ENCODE results near the gene FBXO27. TPM values are rescaled to one million over a fixed set of nuclear protein-coding genes. Genes with fewer than 3 reads are reported as not detected.

The FBXO27 gene
- total RNA-seq, 1 experiment from 2014 or later, result 48.5 TPM

GRCh38 chr19:39017026-39017425 is 15.3 kb downstream of the FBXO27 start:
- intact Hi-C loops (cut with micrococcal nuclease; ENCODE audit: unreplicated experiment), result no loop called here
- TF ChIP-seq CTCF (conservative IDR thresholded peaks at IDR 0.05) (no peak), EZH2 (IDR thresholded peaks at IDR 0.05; ENCODE audit: low read depth) (no peak)
- Histone ChIP-seq H3K9me2 (ENCODE audit: insufficient read depth) (no peaks in the 10 kb centered on the region), H3F3A (ENCODE audit: insufficient read depth, low read depth) (no peaks in the 10 kb centered on the region), H4K20me1 (ENCODE audit: insufficient read depth) (no peaks in the 10 kb centered on the region), H2AFZ (no peak overlapping the region), H3K36me3 (ENCODE audit: low read depth) (no peaks in the 10 kb centered on the region), H3K27me3 (ENCODE audit: insufficient read depth, low read depth) (no peaks in the 10 kb centered on the region), H3K4me2 (no peak overlapping the region), H3K4me1 (replicated peaks; ENCODE audit: insufficient read depth) (no peaks in the 10 kb centered on the region), H3K27ac (no peak overlapping the region), H3K4me3 (no peak overlapping the region), H3K79me2 (ENCODE audit: low read depth) (no peaks in the 10 kb centered on the region), H3K9me3 (ENCODE audit: insufficient read depth, low read depth) (no peaks in the 10 kb centered on the region)
- CTCF ChIA-PET, result no interaction called here
- POLR2A ChIA-PET (ENCODE audit: unreplicated experiment), result no interaction called here
- DNase-seq, result no peak
- BruUV-seq (replicated peaks), result no TSS peak

- H3K4me2 ChIP-seq, result no peak overlapping the region
- H3K9me2 ChIP-seq (ENCODE audit: insufficient read depth), result no peaks in the 10 kb centered on the region
- H3K9me3 ChIP-seq (ENCODE audit: insufficient read depth, low read depth), result no peaks in the 10 kb centered on the region
- no peaks in the 10 kb centered on the region for H3K4me1 ChIP-seq (replicated peaks; ENCODE audit: insufficient read depth)
- POLR2A ChIA-PET (ENCODE audit: unreplicated experiment), result no interaction called here
- no peak overlapping the region for H3K4me3 ChIP-seq
- intact Hi-C loops (cut with micrococcal nuclease; ENCODE audit: unreplicated experiment), result no loop called here
- no peaks in the 10 kb centered on the region for H3K27me3 ChIP-seq (ENCODE audit: insufficient read depth, low read depth)
- no peak overlapping the region for H2AFZ ChIP-seq
- no peaks in the 10 kb centered on the region for H3K36me3 ChIP-seq (ENCODE audit: low read depth)
- H4K20me1 ChIP-seq (ENCODE audit: insufficient read depth), result no peaks in the 10 kb centered on the region
- no TSS peak for BruUV-seq (replicated peaks)
- no peak overlapping the region for H3K27ac ChIP-seq
- H3K79me2 ChIP-seq (ENCODE audit: low read depth), result no peaks in the 10 kb centered on the region
- no peaks in the 10 kb centered on the region for H3F3A ChIP-seq (ENCODE audit: insufficient read depth, low read depth)
- CTCF ChIA-PET, result interaction anchor here (0.7 kb wide), 1 partner anchor 48 kb away, joined by 3 read pairs; no protein-coding TSS in a partner anchor
- TF ChIP-seq EZH2 (IDR thresholded peaks at IDR 0.05; ENCODE audit: low read depth) (no peak), CTCF (conservative IDR thresholded peaks at IDR 0.05) (no peak)
- no peak for DNase-seq
Observed at GRCh38 chr19:39014037-39014436, 18.3 kb downstream of the FBXO27 start.

GRCh38 chr19:39009001-39009400 is 23.3 kb downstream of the FBXO27 start:
- CTCF ChIA-PET, result no interaction called here
- H3K27ac ChIP-seq, result no peak overlapping the region
- H3K4me1 ChIP-seq (replicated peaks; ENCODE audit: insufficient read depth), result no peaks in the 10 kb centered on the region
- no peak overlapping the region for H3K4me2 ChIP-seq
- BruUV-seq (replicated peaks), result no TSS peak
- H3K27me3 ChIP-seq (ENCODE audit: insufficient read depth, low read depth), result no peaks in the 10 kb centered on the region
- no peak overlapping the region for H3K4me3 ChIP-seq
- H3K9me3 ChIP-seq (ENCODE audit: insufficient read depth, low read depth), result no peaks in the 10 kb centered on the region
- no peak overlapping the region for H2AFZ ChIP-seq
- no peaks in the 10 kb centered on the region for H3K79me2 ChIP-seq (ENCODE audit: low read depth)
- H4K20me1 ChIP-seq (ENCODE audit: insufficient read depth), result no peaks in the 10 kb centered on the region
- no peak for TF ChIP-seq CTCF (conservative IDR thresholded peaks at IDR 0.05)
- TF ChIP-seq EZH2 (IDR thresholded peaks at IDR 0.05; ENCODE audit: low read depth), result no peak
- DNase-seq, result no peak
- intact Hi-C loops (cut with micrococcal nuclease; ENCODE audit: unreplicated experiment), result no loop called here
- no peaks in the 10 kb centered on the region for H3K36me3 ChIP-seq (ENCODE audit: low read depth)
- POLR2A ChIA-PET (ENCODE audit: unreplicated experiment), result no interaction called here
- H3F3A ChIP-seq (ENCODE audit: insufficient read depth, low read depth), result no peaks in the 10 kb centered on the region
- H3K9me2 ChIP-seq (ENCODE audit: insufficient read depth), result no peaks in the 10 kb centered on the region

Data from PC-9 (cell line).